ENCODE data around the gene TCF20.

DNA sequence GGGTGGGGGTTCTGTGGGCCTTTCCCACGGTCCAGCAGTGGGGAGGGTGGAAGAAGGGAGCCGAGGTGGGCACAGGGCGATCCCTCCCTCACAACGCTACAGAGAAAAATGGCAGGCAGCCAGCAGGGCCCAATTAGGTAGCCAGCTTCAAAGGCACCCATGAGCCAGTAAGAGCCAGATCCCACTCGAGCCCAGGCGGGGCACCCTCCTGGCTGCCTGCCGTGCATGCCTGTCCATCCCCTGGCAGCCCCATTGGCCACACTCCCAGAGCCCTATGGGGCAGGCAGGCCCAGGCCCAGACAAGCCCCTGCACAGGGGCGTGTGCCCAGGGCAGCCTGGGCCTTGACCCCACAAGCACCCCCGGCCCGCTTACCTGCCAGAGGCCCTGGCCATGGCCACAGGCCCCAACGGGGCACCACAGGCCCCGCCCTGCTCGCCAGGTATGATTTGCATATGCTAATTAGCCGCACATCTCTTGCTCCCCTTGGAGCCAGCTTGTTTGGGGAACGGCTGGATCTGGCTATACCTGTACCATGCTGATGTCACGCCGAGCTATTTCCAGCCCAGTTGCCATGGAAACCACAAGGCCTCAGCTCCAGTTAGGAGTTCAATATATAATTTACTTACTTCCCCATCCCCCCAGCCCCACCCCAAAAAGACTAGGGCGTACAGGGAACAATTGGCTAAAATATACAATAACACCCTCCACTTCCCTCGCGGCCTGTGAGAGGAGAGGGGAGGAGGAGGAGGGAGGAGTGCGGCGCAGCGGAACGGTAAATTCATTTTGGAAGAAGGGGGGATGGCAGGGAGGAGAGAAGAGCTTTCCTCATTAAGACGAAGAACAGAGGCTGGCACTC, 47.5 kb upstream of the TCF20 start:
- TF ChIP-seq USF2 (IDR thresholded peaks at IDR 0.05; ENCODE audit: borderline replicate concordance, low read depth, low read length) = no peak
- TF ChIP-seq JUND (IDR thresholded peaks at IDR 0.05) = no peak
- no peak for TF ChIP-seq CTCF (IDR thresholded peaks at IDR 0.05)
- TF ChIP-seq RAD21 (IDR thresholded peaks at IDR 0.05; ENCODE audit: low read length) = no peak
- TF ChIP-seq, protein P1, sequence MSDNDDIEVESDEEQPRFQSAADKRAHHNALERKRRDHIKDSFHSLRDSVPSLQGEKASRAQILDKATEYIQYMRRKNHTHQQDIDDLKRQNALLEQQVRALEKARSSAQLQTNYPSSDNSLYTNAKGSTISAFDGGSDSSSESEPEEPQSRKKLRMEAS (IDR thresholded peaks at IDR 0.05; ENCODE audit: low read depth) = no peak
- TF ChIP-seq NFIC (IDR thresholded peaks at IDR 0.05; ENCODE audit: borderline replicate concordance) = no peak
- TF ChIP-seq RFX5 (IDR thresholded peaks at IDR 0.05; ENCODE audit: low read length) = no peak
- TF ChIP-seq TEAD4 (IDR thresholded peaks at IDR 0.05; ENCODE audit: borderline replicate concordance, insufficient read depth) = no peak
- no peak for TF ChIP-seq POLR2AphosphoS5 (IDR thresholded peaks at IDR 0.05; ENCODE audit: low read depth, low read length)
- no peak for TF ChIP-seq MEF2A (IDR thresholded peaks at IDR 0.05; ENCODE audit: borderline replicate concordance, low read depth)
- TF ChIP-seq, protein P2, sequence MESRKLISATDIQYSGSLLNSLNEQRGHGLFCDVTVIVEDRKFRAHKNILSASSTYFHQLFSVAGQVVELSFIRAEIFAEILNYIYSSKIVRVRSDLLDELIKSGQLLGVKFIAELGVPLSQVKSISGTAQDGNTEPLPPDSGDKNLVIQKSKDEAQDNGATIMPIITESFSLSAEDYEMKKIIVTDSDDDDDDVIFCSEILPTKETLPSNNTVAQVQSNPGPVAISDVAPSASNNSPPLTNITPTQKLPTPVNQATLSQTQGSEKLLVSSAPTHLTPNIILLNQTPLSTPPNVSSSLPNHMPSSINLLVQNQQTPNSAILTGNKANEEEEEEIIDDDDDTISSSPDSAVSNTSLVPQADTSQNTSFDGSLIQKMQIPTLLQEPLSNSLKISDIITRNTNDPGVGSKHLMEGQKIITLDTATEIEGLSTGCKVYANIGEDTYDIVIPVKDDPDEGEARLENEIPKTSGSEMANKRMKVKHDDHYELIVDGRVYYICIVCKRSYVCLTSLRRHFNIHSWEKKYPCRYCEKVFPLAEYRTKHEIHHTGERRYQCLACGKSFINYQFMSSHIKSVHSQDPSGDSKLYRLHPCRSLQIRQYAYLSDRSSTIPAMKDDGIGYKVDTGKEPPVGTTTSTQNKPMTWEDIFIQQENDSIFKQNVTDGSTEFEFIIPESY (IDR thresholded peaks at IDR 0.05; ENCODE audit: borderline replicate concordance, low read depth) = no peak
- no peak for TF ChIP-seq EP300 (IDR thresholded peaks at IDR 0.05; ENCODE audit: borderline replicate concordance in 1 of 2, low read depth in 1 of 2, low read length in 1 of 2)

All from SK-N-SH (cell line).